Uterus (tissue), 4 donors: Measurements from ENCODE around the gene MAPKAPK2. TPM values are rescaled to one million over a fixed set of nuclear protein-coding genes. Genes with fewer than 3 reads are reported as not detected.

Experiments
- DNase-seq, 2 donors: peaks; one replicate each; pipeline ENCODE4 v3.0.0-alpha.2; 2019 to 2020
- H3K27ac ChIP-seq, 2 donors: fragments of 200-600 bp; sonication (generic); 1 replicate in 1 of 2; 2 replicates in 1 of 2; pipeline ENCODE4 v1.5.1; 2016 to 2018
- H3K27me3 ChIP-seq, 2 donors: fragments of 200-600 bp; sonication (generic); one replicate each; pipeline ENCODE4 v1.5.1; 2018 to 2019; ENCODE audit warnings: control low read depth in 1 of 2
- H3K36me3 ChIP-seq, 2 donors: fragments of 200-600 bp; sonication (generic); one replicate each; pipeline ENCODE4 v1.5.1; 2019; ENCODE audit warnings: control low read depth in 1 of 2
- H3K4me1 ChIP-seq, 2 donors: fragments of 200-600 bp; sonication (generic); one replicate each; pipeline ENCODE4 v1.5.1; 2018 to 2019; ENCODE audit warnings: control low read depth in 1 of 2
- H3K4me3 ChIP-seq, 2 donors: fragments of 200-600 bp; sonication (generic); 1 replicate in 1 of 2; 2 replicates in 1 of 2; pipeline ENCODE4 v1.5.1; 2018 to 2019; ENCODE audit warnings: mild to moderate bottlenecking in 1 of 2
- H3K9me3 ChIP-seq, 2 donors: fragments of 200-600 bp; sonication (generic); one replicate each; pipeline ENCODE4 v1.5.1; 2019; ENCODE audit warnings: control low read depth in 1 of 2
- POLR2A ChIP-seq, 2 donors: fragments of 450-650 bp; IDR thresholded peaks; one replicate each; pipeline ENCODE4 v1.6.1; 2016; ENCODE audit warnings: antibody characterized with exemption in 2 of 2, mild to moderate bottlenecking in 1 of 2, moderate library complexity in 1 of 2
- intact Hi-C: fragments of 100-400 bp; cut with DNase I; formaldehyde crosslinking; loops from one replicate; pipeline ENCODE4 v1.15.1; 2023; ENCODE audit warnings: low total_unique reads
- total RNA-seq, 4 donors: library from RNA; depleted of rRNA in 3 of 4; stranded (reverse); fragments of >200 nt in 3 of 4; gene quantifications; one replicate each; pipeline versions ENCODE4 v1.1.0 to v1.2.4, GENCODE V29; 2014 to 2023
- TF ChIP-seq, protein P1 (sequence below), 4 experiments: fragments of 200-600 bp in 2 of 4; fragments of 450-650 bp in 2 of 4; sonication (generic) in 2 of 4; IDR thresholded peaks; one replicate each; pipeline ENCODE4 v1.5.1; 2016 to 2019; ENCODE audit warnings: antibody characterized with exemption in 4 of 4, mild to moderate bottlenecking in 2 of 4, moderate library complexity in 1 of 4
- donor health status: DM: yes; HTN: yes; CAD: no.

MAPKAPK2 gene
- total RNA-seq, 4 donors from 2014 or later = 17.1 to 89.2 (median 27.4) TPM

DNA sequence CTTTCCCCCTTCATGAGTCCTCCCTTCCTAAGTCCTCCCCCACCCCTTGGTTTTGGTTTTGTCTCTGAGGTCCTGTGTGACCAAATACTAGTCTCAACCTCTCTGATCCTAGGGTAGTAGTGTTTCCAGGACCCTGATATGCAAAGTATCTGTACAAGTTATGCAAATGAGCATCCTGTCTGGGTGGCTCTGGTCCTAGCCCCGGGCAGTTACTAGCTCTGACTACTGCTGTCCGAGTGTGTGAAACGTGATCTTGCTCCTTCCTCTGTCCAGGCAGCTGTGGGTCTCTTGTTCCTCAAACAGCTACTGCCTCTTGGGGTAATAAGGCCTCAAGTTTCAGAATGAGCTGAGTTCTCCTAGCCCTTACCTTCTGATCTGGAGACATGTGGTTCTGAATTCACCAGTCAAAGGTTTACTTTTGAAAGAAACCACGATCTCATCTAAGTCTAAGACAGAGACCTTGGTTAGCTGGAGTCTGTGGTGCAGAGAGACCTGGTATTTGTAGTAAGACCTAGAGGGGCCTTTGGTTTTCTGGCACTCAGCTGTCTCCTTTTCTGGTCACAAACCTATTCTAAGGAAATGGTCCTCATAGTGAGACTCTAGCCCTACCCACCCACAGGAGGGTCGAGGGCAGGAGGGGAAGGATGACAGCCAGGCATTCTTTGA is 54.8 kb downstream of the MAPKAPK2 start:
- intact Hi-C loops = loop anchor here (5.0 kb wide), 1 partner anchor 173 kb away; no protein-coding TSS in a partner anchor
- Histone ChIP-seq H3K36me3 (no peaks in the 10 kb centered on the region), H3K27ac (no peak overlapping the region), H3K4me3 (no peak overlapping the region), H3K4me1 (no peaks in the 10 kb centered on the region), H3K9me3 (no peaks in the 10 kb centered on the region), H3K27me3 (no peaks in the 10 kb centered on the region)
- no peak for TF ChIP-seq POLR2A (IDR thresholded peaks at IDR 0.05)
- TF ChIP-seq, protein P1, sequence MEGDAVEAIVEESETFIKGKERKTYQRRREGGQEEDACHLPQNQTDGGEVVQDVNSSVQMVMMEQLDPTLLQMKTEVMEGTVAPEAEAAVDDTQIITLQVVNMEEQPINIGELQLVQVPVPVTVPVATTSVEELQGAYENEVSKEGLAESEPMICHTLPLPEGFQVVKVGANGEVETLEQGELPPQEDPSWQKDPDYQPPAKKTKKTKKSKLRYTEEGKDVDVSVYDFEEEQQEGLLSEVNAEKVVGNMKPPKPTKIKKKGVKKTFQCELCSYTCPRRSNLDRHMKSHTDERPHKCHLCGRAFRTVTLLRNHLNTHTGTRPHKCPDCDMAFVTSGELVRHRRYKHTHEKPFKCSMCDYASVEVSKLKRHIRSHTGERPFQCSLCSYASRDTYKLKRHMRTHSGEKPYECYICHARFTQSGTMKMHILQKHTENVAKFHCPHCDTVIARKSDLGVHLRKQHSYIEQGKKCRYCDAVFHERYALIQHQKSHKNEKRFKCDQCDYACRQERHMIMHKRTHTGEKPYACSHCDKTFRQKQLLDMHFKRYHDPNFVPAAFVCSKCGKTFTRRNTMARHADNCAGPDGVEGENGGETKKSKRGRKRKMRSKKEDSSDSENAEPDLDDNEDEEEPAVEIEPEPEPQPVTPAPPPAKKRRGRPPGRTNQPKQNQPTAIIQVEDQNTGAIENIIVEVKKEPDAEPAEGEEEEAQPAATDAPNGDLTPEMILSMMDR (IDR thresholded peaks at IDR 0.05) = no peak
- DNase-seq = no peak

DNA sequence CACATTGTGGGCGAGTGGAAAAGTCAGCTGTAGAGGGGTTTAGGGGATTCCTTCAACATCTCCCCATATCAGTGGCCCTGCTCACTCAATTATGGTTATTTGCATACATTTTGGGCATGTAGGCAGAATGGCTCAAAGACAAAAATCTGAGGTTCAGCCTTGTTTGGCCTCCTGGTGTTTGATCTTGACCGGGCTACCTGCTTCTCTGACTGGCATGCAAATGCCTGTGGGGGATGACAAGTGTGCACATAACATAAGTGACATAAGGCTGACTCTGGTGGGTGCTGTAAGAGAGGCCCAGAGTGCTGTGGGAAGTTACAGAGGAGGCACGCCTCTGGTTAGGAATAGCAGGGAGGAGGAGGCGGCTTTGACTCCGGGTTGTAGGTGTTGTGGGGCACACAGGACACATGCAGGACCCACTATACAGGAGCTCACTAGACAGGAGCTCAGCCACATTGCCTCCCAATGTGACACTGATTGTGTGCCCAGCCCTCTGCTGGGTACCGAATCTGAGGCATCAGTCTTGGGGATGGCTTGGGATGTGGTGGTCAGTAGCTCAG is 56.5 kb downstream of the MAPKAPK2 start:
- no peaks in the 10 kb centered on the region for H3K9me3 ChIP-seq
- H3K4me3 ChIP-seq = no peak overlapping the region
- H3K27me3 ChIP-seq = no peaks in the 10 kb centered on the region
- no peak overlapping the region for H3K27ac ChIP-seq
- TF ChIP-seq, protein P1 (IDR thresholded peaks at IDR 0.05) = no peak
- TF ChIP-seq POLR2A (IDR thresholded peaks at IDR 0.05) = no peak
- intact Hi-C loops = no loop called here
- no peaks in the 10 kb centered on the region for H3K36me3 ChIP-seq
- no peaks in the 10 kb centered on the region for H3K4me1 ChIP-seq
- DNase-seq = no peak

DNA sequence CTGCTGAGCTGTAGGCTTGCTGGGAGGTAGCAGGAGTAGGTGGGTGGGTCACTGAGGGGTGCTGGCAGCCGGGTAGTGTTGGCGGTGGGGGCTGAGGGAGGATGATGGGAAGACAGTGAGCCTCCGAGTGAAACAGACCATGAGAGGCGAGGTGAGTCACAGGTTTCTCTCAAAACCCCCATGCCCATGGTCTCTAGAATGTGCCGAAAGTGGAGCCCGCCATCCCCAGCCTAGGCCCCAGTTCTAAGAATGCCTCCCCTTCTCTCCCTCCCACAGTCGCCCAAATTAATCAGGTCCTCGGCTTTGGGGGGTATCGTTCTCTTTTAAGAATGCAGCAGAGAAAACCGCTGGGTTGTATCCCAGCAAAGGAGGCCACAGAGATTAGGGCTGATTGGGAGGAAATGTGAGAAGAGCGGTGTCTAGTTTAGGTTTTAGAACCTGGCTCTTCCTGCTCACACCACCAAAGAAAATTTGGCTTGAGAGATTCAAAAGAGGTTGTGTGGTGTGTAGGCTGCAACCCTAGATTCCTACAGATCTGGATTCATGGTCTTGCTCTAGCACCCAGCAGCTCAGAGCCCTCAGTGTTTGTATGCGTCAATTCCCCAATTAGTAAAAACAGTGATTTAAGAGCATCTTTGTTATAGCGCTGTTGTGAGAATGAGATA is 58.1 kb downstream of the MAPKAPK2 start:
- intact Hi-C loops = no loop called here
- Histone ChIP-seq H3K27me3 (no peaks in the 10 kb centered on the region), H3K36me3 (no peaks in the 10 kb centered on the region), H3K27ac (no peak overlapping the region), H3K4me1 (no peaks in the 10 kb centered on the region), H3K9me3 (no peaks in the 10 kb centered on the region), H3K4me3 (no peak overlapping the region)
- TF ChIP-seq, protein P1 (IDR thresholded peaks at IDR 0.05) = no peak
- TF ChIP-seq POLR2A (IDR thresholded peaks at IDR 0.05) = no peak
- no peak for DNase-seq

DNA sequence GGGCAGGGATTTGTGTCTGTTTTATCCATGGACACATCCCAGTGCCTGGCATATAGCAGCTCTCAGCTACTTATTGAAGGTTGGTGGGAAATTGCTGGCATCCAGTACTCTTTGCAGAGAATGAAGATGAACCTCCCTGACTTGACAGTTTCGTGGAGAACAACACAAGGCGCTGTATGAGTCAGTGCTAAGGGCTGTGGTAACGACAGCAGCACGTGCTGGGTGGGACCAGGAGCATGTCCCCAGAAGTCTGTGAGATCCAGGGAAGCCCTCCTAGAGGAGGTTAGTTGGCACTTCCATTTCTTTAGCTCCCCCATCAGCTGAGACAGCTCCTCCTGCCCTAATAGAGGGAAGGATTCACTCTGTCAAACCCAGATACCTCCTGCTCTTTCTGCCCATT is 60.0 kb downstream of the MAPKAPK2 start:
- intact Hi-C loops = no loop called here
- TF ChIP-seq POLR2A (IDR thresholded peaks at IDR 0.05) = no peak
- TF ChIP-seq, protein P1 (IDR thresholded peaks at IDR 0.05) = no peak
- DNase-seq = no peak
- H3K4me1 ChIP-seq = peaks cover 0 to 3% of the 10 kb centered on the region in 2 donors
- H3K27ac ChIP-seq = no peak overlapping the region
- H3K9me3 ChIP-seq = no peaks in the 10 kb centered on the region
- H3K27me3 ChIP-seq = no peaks in the 10 kb centered on the region
- no peak overlapping the region for H3K4me3 ChIP-seq
- no peaks in the 10 kb centered on the region for H3K36me3 ChIP-seq

DNA sequence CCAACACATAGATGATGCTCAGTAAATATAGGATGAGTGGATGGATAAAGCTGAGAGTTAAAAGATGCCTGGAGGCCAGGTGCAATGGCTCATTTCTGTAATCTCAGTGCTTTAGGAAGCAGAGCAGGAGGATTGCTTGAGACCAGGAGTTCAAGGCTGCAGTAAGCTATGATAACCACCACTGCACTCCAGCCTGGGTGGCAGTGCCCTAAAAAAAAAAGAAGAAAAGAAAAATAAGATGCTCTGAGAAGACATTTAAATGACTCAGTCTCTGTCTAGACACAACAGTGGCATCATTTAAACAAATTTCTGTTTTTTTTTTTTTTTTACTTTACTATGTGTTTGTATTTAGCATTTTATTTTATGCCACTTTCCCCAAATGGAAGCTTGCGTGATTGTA is 60.6 kb downstream of the MAPKAPK2 start:
- TF ChIP-seq, protein P1 (IDR thresholded peaks at IDR 0.05) = no peak
- no peak for TF ChIP-seq POLR2A (IDR thresholded peaks at IDR 0.05)
- no peak for DNase-seq
- H3K27me3 ChIP-seq = no peaks in the 10 kb centered on the region
- peaks cover 0 to 5% of the 10 kb centered on the region in 2 donors for H3K4me1 ChIP-seq
- no peaks in the 10 kb centered on the region for H3K36me3 ChIP-seq
- no peak overlapping the region for H3K27ac ChIP-seq
- no peaks in the 10 kb centered on the region for H3K9me3 ChIP-seq
- intact Hi-C loops = no loop called here
- no peak overlapping the region for H3K4me3 ChIP-seq
